Measurements from ENCODE around the gene NPIPA5. TPM values are rescaled to one million over a fixed set of nuclear protein-coding genes. Genes with fewer than 3 reads are reported as not detected.
"Not testable (repeated sequence)": the region's sequence is repeated elsewhere in the genome, so short reads cannot be mapped to it uniquely, and the experiment has no call there.

The NPIPA5 gene
- polyA plus RNA-seq, 6 donors from 2014 or later = 0.82 to 1.0 TPM; not detected in 4

DNA sequence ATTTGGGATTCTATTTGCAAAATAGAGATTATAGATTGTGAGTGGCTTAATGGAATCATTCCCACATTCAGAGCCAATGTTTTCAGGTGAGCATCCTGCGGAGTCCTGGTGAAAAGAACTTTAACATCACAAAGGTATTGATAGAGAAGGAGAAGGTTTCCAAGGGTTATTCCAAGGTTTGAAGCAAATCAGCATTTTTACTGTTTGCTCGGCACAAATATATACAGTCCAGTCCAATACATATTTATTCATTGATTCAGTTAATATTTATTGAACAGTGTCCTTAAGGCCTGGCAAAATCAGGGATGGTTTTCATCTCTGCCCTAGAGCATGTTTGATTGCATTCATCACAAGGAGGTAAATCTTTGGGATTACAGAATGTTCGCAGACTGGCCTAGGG lies 23.9 kb upstream of the NPIPA5 start:
- Mint-ChIP-seq H3K27ac (peak overlapping the region in 1 of 6 donors; percentile 6), H3K9me3 (no peaks in the 10 kb centered on the region), H3K4me1 (peaks cover 9 to 17% (median 10%) of the 10 kb centered on the region in 3 donors), H3K36me3 (no peaks in the 10 kb centered on the region), H3K27me3 (peaks cover 0 to 5% (median 5%) of the 10 kb centered on the region in 3 donors), H3K4me3 (no peak overlapping the region)
- DNase-seq = no peak
- no peak for ATAC-seq (ENCODE audit: low read depth in 2 of 2)

DNA sequence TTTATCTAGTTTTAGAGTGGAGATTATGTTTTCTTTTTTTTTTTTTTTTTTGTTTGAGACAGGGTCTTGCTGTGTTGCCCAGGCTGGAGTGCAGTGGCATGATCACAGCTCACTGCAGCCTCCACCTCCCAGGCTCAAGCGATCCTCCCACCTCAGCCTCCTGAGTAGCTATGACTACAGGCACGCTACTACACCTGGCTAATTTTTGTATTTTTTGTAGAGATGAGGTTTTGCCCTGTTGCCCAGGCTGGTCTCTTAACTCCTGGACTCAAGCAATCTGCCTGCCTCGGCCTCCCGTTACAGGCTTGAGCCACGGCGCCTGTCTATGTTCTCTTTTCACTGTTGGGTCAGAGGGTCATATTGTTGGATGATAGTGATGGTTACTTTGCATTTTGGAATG lies 22.2 kb upstream of the NPIPA5 start:
- not testable (repeated sequence) for ATAC-seq (ENCODE audit: low read depth in 2 of 2); H3K36me3 Mint-ChIP-seq; H3K9me3 Mint-ChIP-seq; H3K27ac Mint-ChIP-seq; DNase-seq; H3K4me3 Mint-ChIP-seq
- Mint-ChIP-seq H3K4me1 (peaks cover 9 to 20% (median 10%) of the 10 kb centered on the region in 3 donors), H3K27me3 (peaks cover 0 to 10% (median 8%) of the 10 kb centered on the region in 3 donors)

DNA sequence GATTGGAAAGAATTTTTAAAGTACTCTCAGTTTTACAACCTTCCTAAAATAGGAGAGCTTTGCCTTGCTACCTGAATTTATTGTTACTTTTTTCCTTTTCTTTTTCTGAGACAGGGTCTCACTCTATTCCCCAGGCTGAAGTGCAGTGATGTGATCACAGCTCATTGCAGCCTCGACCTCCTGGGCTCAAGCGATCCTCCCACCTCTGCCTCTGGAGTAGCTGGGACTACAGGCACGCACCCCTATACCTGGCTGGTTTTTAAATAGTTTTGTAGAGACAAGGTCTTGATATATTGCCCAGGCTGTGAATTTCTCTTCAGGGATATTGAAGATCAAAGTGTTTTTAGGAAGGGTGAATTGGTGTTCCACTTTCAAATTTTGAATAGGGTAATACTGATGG lies 21.2 kb upstream of the NPIPA5 start:
- Mint-ChIP-seq H3K9me3 (peaks cover 0 to 2% (median 0%) of the 10 kb centered on the region in 7 donors), H3K4me3 (no peak overlapping the region), H3K36me3 (no peaks in the 10 kb centered on the region), H3K4me1 (peaks cover 9 to 16% (median 10%) of the 10 kb centered on the region in 3 donors), H3K27me3 (peaks cover 0 to 19% (median 8%) of the 10 kb centered on the region in 3 donors), H3K27ac (peak overlapping the region in 1 of 6 donors; percentile 35)
- DNase-seq (no peak), ATAC-seq (ENCODE audit: low read depth in 2 of 2) (no peak)

DNA sequence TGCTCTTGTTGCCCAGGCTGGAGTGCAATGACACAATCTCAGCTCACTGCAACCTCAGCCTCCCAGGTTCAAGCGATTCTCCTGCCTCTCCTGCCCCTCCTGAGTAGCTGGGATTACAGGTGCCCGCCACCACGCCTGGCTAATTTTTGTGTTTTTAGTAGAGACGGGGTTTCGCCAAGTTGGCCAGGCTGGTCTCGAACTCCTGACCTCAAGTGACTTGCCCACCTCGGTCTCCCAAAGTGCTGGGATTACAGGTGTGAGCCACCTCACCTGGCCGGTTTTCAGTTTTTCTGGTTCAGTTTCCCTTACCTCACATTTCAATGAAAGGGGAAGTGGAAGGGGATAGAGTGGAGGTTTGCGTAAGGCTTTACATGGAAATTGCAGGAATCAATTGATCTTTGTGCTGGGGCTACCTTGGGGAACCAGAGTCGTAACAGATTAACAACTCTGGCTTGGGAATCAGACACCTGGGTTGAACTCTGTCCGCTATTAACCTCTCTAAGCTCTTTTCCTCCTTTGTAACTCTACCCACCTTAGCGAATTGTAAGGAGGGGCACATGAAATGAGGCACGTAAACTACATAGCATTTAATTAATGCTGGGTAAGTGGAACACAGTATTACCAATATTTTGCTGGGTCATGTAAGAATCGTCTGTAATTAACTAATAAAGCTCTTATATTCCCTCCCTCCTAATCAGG lies 20.7 kb upstream of the NPIPA5 start:
- Mint-ChIP-seq H3K27me3 (peaks cover 0 to 19% (median 9%) of the 10 kb centered on the region in 3 donors), H3K4me1 (peaks cover 5 to 10% (median 5%) of the 10 kb centered on the region in 3 donors), H3K9me3 (peaks cover 0 to 2% (median 0%) of the 10 kb centered on the region in 7 donors), H3K36me3 (no peaks in the 10 kb centered on the region), H3K27ac (no peak overlapping the region), H3K4me3 (peak overlapping the region in 1 of 8 donors; percentile 48)
- ATAC-seq (ENCODE audit: low read depth in 2 of 2) = no peak
- DNase-seq = no peak

DNA sequence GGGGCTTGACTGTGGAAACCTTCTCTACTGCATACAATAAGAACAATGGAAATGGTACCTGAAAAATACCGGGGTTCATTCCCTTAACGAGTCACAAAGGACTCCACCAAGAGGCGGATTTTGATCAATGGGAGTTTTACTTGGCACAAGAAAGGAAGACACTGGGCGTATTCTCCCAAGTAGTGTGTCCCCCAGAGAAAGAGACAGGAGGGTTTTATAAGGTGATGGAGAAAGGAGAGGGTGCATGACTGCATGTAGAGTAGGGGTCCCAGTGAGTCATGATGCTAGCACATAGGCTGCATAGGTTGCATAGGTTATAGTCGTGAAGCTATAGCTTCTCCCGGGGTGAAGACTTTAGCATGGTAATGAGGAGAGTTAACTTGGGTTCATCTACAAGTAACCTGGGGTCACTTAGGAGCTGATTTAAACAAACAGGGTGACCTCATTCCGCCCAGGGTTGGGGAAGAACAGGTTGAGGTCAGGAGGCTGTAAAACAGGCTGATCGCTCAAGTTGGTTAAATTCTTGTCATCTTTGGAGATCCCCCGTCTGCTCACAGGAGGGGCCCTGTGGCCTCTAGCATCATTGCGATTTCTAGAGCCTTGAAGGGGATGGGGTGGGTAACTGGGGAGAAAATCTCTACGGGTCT lies 19.0 kb upstream of the NPIPA5 start:
- Mint-ChIP-seq H3K36me3 (no peaks in the 10 kb centered on the region), H3K4me3 (peak overlapping the region in 1 of 8 donors; percentile 12), H3K27me3 (peaks cover 0 to 19% (median 15%) of the 10 kb centered on the region in 3 donors), H3K9me3 (peaks cover 0 to 2% (median 0%) of the 10 kb centered on the region in 7 donors), H3K27ac (no peak overlapping the region), H3K4me1 (peaks cover 0 to 6% (median 0%) of the 10 kb centered on the region in 3 donors)
- DNase-seq = no peak
- no peak for ATAC-seq (ENCODE audit: low read depth in 2 of 2)

DNA sequence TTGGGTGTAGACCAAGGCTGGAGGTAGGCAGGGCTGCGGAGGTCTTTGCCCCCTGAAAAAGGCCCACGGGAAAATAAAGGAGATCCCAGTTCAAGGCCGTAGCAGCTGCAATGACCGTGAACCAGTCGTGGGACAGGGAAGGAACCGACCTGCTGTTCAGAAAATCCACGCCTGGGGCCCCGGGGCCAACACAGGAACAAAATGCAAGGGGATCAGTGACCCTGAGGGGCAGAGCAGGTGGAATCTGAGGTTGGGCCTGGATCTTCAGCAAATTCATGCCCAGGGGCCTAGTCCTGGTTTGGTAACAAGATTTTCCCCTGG lies 18.4 kb upstream of the NPIPA5 start:
- H3K4me1 Mint-ChIP-seq; H3K27ac Mint-ChIP-seq; DNase-seq; ATAC-seq (ENCODE audit: low read depth in 2 of 2); H3K36me3 Mint-ChIP-seq; H3K9me3 Mint-ChIP-seq: not testable (repeated sequence)
- H3K4me3 Mint-ChIP-seq = peak overlapping the region in 4 of 8 donors; percentile 2 to 68 (median 42)
- peaks cover 0 to 23% (median 15%) of the 10 kb centered on the region in 3 donors for H3K27me3 Mint-ChIP-seq

DNA sequence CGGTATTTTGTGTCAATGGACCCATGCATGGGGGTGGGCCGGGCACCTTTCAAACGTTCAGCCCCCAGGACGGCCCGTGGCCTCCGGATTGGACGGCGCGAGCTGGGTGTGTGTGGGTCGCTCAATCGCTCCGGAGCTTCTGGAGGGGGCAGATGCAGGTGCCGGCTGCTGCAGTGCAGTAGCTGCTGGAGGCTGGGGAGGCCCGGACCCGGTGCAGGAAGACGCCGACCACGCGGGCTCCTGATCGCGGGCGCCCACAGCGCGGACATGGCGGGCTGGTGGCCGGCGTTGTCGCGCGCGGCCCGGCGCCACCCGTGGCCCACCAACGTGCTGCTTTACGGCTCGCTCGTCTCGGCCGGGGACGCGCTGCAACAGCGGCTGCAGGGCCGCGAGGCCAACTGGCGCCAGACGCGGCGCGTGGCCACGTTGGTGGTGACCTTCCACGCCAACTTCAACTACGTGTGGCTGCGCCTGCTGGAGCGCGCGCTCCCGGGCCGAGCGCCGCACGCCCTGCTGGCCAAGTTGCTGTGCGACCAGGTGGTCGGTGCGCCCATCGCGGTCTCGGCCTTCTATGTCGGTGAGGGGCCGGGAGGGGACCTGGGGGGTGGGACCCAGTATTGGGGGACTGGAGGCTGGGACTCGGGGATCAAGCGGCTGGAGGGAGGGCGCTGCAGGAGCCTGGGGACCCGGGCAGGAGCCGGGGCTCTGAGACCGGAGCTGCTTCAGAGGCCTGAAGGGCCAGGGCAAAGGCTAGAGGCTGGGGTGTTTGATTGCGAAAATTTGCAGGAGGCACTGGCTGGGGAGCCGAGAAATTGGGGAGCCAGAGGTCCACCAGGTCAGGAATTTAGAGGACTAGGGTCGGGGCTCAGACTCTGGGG lies 17.8 kb upstream of the NPIPA5 start, which contains the start of gene MPV17L:
Gene MPV17L, plus strand, starts transcription at position 124 of the 878 bp plus-strand sequence. Its CDS starts 144 bp downstream, at position 268.
- peak in 1 of 2 donors; percentile 46 for ATAC-seq (ENCODE audit: low read depth in 2 of 2)
- not testable (repeated sequence) for H3K36me3 Mint-ChIP-seq, H3K4me1 Mint-ChIP-seq, DNase-seq, H3K9me3 Mint-ChIP-seq
- H3K27ac Mint-ChIP-seq = peak within 1 kb of the TSS in 1 of 6 donors; percentile 69
- peaks cover 0 to 27% (median 15%) of the 10 kb centered on the region in 3 donors for H3K27me3 Mint-ChIP-seq
- peak within 1 kb of the TSS in 6 of 8 donors; percentile 32 to 68 (median 58) for H3K4me3 Mint-ChIP-seq

DNA sequence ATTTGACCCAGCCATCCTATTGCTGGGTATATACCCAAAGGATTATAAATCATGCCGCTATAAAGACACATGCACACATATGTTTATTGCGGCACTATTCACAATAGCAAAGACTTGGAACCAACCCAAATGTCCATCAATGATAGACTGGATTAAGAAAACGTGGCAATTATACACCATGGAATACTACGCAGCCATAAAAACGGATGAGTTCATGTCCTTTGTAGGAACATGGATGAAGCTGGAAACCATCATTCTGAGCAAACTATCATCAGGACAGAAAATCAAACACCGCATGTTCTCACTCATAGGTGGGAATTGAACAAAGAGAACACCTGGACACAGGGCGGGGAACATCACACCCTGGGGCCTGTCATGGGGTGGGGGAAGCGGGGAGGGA lies 14.9 kb upstream of the NPIPA5 start:
- H3K36me3 Mint-ChIP-seq; H3K9me3 Mint-ChIP-seq; ATAC-seq (ENCODE audit: low read depth in 2 of 2); H3K4me3 Mint-ChIP-seq; DNase-seq; H3K27ac Mint-ChIP-seq; H3K4me1 Mint-ChIP-seq: not testable (repeated sequence)
- peaks cover 0 to 34% (median 17%) of the 10 kb centered on the region in 3 donors for H3K27me3 Mint-ChIP-seq

DNA sequence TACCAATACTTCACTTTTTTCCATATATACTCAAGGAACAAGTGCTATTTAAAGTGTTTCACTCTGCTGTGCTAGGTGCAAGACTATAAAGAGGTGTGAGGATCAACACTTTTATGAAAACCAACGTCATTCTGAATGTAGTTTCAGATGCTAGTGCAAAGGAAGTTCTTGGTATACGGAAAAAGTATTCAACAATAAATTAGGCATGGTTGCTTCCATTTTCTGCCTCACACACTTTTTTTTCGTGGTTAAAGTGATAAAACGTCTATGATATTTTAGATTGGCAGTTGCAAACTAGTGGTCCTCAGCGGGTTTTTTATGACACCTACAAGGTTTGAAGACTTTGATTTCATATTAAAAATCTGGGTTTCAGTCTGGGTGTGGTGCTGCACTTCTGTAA lies 11.8 kb upstream of the NPIPA5 start:
- not testable (repeated sequence) for ATAC-seq (ENCODE audit: low read depth in 2 of 2); H3K27ac Mint-ChIP-seq; DNase-seq; H3K36me3 Mint-ChIP-seq; H3K4me3 Mint-ChIP-seq; H3K4me1 Mint-ChIP-seq; H3K9me3 Mint-ChIP-seq
- peaks cover 0 to 20% (median 12%) of the 10 kb centered on the region in 3 donors for H3K27me3 Mint-ChIP-seq

DNA sequence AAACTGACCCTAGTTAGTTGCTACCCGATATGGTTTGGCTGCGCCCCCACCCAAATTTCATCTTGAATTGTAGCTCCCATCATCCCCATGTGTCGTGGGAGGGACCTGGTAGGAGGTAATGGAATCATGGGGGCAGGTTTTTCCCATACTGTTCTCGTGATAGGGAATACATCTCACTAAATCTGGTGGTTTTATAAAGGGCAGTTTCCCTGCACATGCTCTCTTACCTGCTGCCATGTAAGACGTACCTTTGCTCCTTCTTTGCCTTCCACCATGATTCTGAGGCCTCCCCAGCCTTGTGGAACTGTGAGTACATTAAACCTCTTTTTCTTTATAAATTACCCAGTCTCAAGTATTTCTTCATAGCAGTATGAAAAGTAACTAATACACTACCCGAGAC lies 10.0 kb upstream of the NPIPA5 start:
- peaks cover 0 to 15% (median 7%) of the 10 kb centered on the region in 3 donors for H3K27me3 Mint-ChIP-seq

DNA sequence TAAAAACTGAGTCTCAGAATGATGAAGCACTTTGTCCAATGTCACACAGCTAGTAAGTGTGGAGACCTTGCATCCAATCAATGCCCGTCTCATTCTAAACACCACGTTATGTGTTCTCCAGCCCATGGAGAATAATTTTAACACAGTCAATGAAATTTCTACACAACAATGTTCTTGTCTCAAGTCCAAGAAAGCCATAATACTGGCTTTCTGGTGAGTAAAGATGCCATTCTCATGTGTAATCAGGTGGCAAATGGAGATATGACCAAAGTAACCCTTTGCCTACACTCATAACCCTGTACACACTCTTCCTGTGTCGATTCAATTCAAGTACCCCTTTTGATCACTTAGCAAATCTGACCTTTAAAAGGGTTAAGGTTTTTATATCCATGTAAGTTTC lies 4.7 kb upstream of the NPIPA5 start:
- not testable (repeated sequence) for H3K4me3 Mint-ChIP-seq; H3K4me1 Mint-ChIP-seq; H3K27me3 Mint-ChIP-seq; H3K36me3 Mint-ChIP-seq; ATAC-seq (ENCODE audit: low read depth in 2 of 2); H3K27ac Mint-ChIP-seq; H3K9me3 Mint-ChIP-seq; DNase-seq

More for the DNA sequence above, 10.0 kb upstream of the NPIPA5 start:
- H3K36me3 Mint-ChIP-seq; H3K4me3 Mint-ChIP-seq; H3K9me3 Mint-ChIP-seq; ATAC-seq (ENCODE audit: low read depth in 2 of 2); DNase-seq; H3K4me1 Mint-ChIP-seq; H3K27ac Mint-ChIP-seq: not testable (repeated sequence)

DNA sequence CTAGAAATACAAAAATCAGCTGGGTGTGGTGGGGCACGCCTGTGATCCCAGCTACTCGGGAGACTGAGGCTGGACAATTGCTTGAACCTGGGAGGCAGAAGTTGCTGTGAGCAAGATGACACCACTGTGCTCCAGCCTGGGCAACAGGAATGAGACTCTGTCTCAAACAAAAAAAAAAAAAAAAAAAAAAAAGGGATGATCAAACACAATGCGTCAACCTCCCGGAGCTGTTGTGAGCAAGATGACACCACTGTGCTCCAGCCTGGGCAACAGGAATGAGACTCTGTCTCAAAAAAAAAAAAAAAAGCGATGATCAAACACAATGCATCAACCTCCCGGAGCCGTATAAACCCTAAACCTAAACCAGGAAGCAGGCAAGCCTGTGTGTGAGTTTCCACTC lies 20.6 kb downstream of the NPIPA5 start:
- H3K9me3 Mint-ChIP-seq; H3K36me3 Mint-ChIP-seq; H3K27me3 Mint-ChIP-seq; DNase-seq; ATAC-seq (ENCODE audit: low read depth in 2 of 2); H3K4me1 Mint-ChIP-seq; H3K27ac Mint-ChIP-seq; H3K4me3 Mint-ChIP-seq: not testable (repeated sequence)

DNA sequence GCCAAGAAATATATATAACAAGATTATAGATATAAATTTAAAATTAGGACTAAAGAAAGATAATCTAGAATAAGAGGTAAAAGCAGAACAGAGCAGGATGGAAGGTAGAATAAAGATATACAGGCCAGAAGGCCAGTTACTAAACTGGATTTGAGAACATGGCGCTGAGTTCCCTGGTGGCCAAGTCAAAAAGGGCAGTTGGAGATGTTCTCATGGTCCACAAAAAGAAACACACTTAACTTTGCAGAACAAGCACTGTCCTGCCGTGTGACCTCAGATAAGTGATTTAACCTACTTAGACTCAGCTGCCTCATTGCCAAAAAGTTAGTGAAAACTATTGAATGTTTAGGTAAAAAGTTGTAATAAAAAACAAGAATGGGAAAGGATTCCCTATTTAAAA lies 23.2 kb downstream of the NPIPA5 start:
- DNase-seq; ATAC-seq (ENCODE audit: low read depth in 2 of 2); H3K4me1 Mint-ChIP-seq; H3K27me3 Mint-ChIP-seq; H3K9me3 Mint-ChIP-seq; H3K4me3 Mint-ChIP-seq; H3K27ac Mint-ChIP-seq; H3K36me3 Mint-ChIP-seq: not testable (repeated sequence)

All from naive B cell (primary cell).